HepG2 (cell line): Measurements from ENCODE around the gene RTP2. TPM values are rescaled to one million over a fixed set of nuclear protein-coding genes. Genes with fewer than 3 reads are reported as not detected.
A peak's percentile ranks its signal among the peaks of the same experiment; 100 is the strongest.

Experiments used
- ATAC-seq: fragments of 200-7000 bp; cut with Tn5 transposase; 3 replicates; pipeline ENCODE4 v1.9.1; 2020; ENCODE audit warnings: mild to moderate bottlenecking, moderate library complexity
- BruUV-seq: library from RNA; stranded (reverse); fragments of 400-500 nt; replicated peaks from 2 replicates; lab custom pipeline; 2021; lab: Mats Ljungman, UMichigan
- CTCF ChIA-PET: fragments of 300-600 bp; formaldehyde crosslinking; extraction: SDS; loops from one replicate; lab custom pipeline; 2021; ENCODE audit warnings: low total read pairs, inconsistent platforms, low intra/inter-chr PET ratio; lab: Yijun Ruan, JAX
- POLR2A ChIA-PET: fragments of 350-600 bp; sonication (Branson Sonifier 250); formaldehyde crosslinking; loops from one replicate; lab custom pipeline; 2020; ENCODE audit warnings: antibody characterized with exemption, inconsistent platforms; lab: Yijun Ruan, JAX
- DNase-seq: peaks from one replicate; pipeline ENCODE4 v3.0.0-alpha.2; 2015; ENCODE audit warnings: low spot score
- FAIRE-seq: peaks from 3 replicates; lab custom pipeline; 2011; peaks lifted over from hg19 to GRCh38; lab: Jason Lieb, UNC
- H2AFZ ChIP-seq: one replicate; pipeline ENCODE4 v1.6.1; 2011; ENCODE audit warnings: low read length, inconsistent platforms
- H3K27ac ChIP-seq: fragments of 300-600 bp; 3 replicates; pipeline ENCODE4 v1.8.0; 2011; ENCODE audit warnings: mixed run types, mild to moderate bottlenecking, mixed read lengths, low read length, inconsistent platforms; ENCODE audit not compliant: insufficient read depth; ENCODE audit errors: extremely low read length
- H3K27me3 ChIP-seq, 2 experiments: fragments of 200-600 bp in 1 of 2; 2 replicates in 1 of 2; 3 replicates in 1 of 2; pipeline versions ENCODE4 v1.6.0 to v1.8.0; 2011; ENCODE audit warnings: low read length in 2 of 2, mild to moderate bottlenecking in 2 of 2, moderate library complexity in 2 of 2, inconsistent platforms in 1 of 2; ENCODE audit not compliant: insufficient read depth in 2 of 2, control insufficient read depth in 1 of 2
- H3K36me3 ChIP-seq, 2 experiments: fragments of 200-600 bp in 1 of 2; replicated peaks in 1 of 2; 2 replicates in 1 of 2; 3 replicates in 1 of 2; pipeline versions ENCODE4 v1.5.1 to v1.8.0; 2011; ENCODE audit warnings: low read length in 2 of 2, inconsistent platforms in 1 of 2; ENCODE audit not compliant: insufficient read depth in 2 of 2, control insufficient read depth in 1 of 2
- H3K4me1 ChIP-seq: 2 replicates; pipeline ENCODE4 v1.5.1; 2012; ENCODE audit warnings: low read length, inconsistent platforms; ENCODE audit not compliant: insufficient read depth
- H3K4me2 ChIP-seq: 2 replicates; pipeline ENCODE4 v1.6.0; 2011; ENCODE audit warnings: low read depth, low read length, inconsistent platforms
- H3K4me3 ChIP-seq, 3 experiments: fragments of 200-600 bp in 1 of 3; sonication (generic), shearing (Covaris generic) in 1 of 3; replicated peaks in 1 of 3; 2 replicates each; pipeline ENCODE4 v1.5.1; 2011 to 2016; ENCODE audit warnings: low read length in 3 of 3, inconsistent platforms in 2 of 3, low read depth in 2 of 3, mild to moderate bottlenecking in 2 of 3, control low read depth in 1 of 3, mixed read lengths in 1 of 3; ENCODE audit not compliant: insufficient read depth in 1 of 3
- H3K79me2 ChIP-seq: one replicate; pipeline ENCODE4 v1.6.1; 2011; ENCODE audit warnings: low read length, inconsistent platforms; ENCODE audit not compliant: insufficient read depth
- H3K9ac ChIP-seq: 2 replicates; pipeline ENCODE4 v1.6.0; 2011; ENCODE audit warnings: mild to moderate bottlenecking, low read depth, low read length, inconsistent platforms; ENCODE audit not compliant: insufficient read depth
- H3K9me3 ChIP-seq: 2 replicates; pipeline ENCODE4 v1.5.1; 2012; ENCODE audit warnings: mild to moderate bottlenecking, low read length
- H4K20me1 ChIP-seq: 2 replicates; pipeline ENCODE4 v1.6.0; 2011; ENCODE audit warnings: inconsistent platforms, mild to moderate bottlenecking, low read length, moderate library complexity; ENCODE audit not compliant: insufficient read depth
- ATAD3A ChIP-seq: sonication (generic); formaldehyde crosslinking; IDR thresholded peaks from 2 replicates; pipeline ENCODE4 v1.4.0; 2020; ENCODE audit warnings: missing genetic modification reagents
- BORCS8-MEF2B ChIP-seq: sonication (generic); formaldehyde crosslinking; IDR thresholded peaks from 2 replicates; pipeline ENCODE4 v1.8.0; 2022; ENCODE audit warnings: mild to moderate bottlenecking, missing genetic modification reagents
- BRF2 ChIP-seq: sonication (generic); formaldehyde crosslinking; IDR thresholded peaks from 2 replicates; pipeline ENCODE4 v1.8.1; 2022; ENCODE audit warnings: mild to moderate bottlenecking, missing genetic modification reagents
- CENPT ChIP-seq: sonication (generic); formaldehyde crosslinking; IDR thresholded peaks from 2 replicates; pipeline ENCODE4 v1.8.0; 2022; ENCODE audit warnings: low read depth, mild to moderate bottlenecking, moderate library complexity, missing genetic modification reagents
- JARID2 ChIP-seq: sonication (generic); formaldehyde crosslinking; IDR thresholded peaks from 2 replicates; pipeline ENCODE4 v1.8.1; 2023; ENCODE audit warnings: missing genetic modification reagents, inconsistent platforms; ENCODE audit not compliant: insufficient replicate concordance
- KDM5A ChIP-seq: fragments of 200-600 bp; sonication (generic); IDR thresholded peaks from 2 replicates; pipeline ENCODE4 v1.7.0; 2018; ENCODE audit warnings: antibody characterized with exemption, mild to moderate bottlenecking, low read length, borderline replicate concordance
- PAX8 ChIP-seq: sonication (generic); formaldehyde crosslinking; IDR thresholded peaks from 2 replicates; pipeline ENCODE4 v1.8.0; 2022; ENCODE audit warnings: mild to moderate bottlenecking, missing genetic modification reagents, borderline replicate concordance
- PRPF4 ChIP-seq: fragments of 200-400 bp; formaldehyde crosslinking; IDR thresholded peaks from 2 replicates; pipeline ENCODE4 v1.6.1; 2016; ENCODE audit warnings: low read length, low read depth; ENCODE audit not compliant: poor library complexity, severe bottlenecking
- SCMH1 ChIP-seq: sonication (generic); formaldehyde crosslinking; IDR thresholded peaks from 2 replicates; pipeline ENCODE4 v1.9.0; 2021; ENCODE audit warnings: missing genetic modification reagents, mild to moderate bottlenecking, borderline replicate concordance
- STAT5B ChIP-seq: sonication (generic); formaldehyde crosslinking; IDR thresholded peaks from 2 replicates; pipeline ENCODE4 v1.4.0; 2020; ENCODE audit warnings: missing genetic modification reagents
- THAP9 ChIP-seq: sonication (generic); formaldehyde crosslinking; IDR thresholded peaks from 2 replicates; pipeline ENCODE4; 2020; ENCODE audit warnings: missing genetic modification reagents, mild to moderate bottlenecking, borderline replicate concordance
- YEATS2 ChIP-seq: sonication (generic); formaldehyde crosslinking; IDR thresholded peaks from 2 replicates; pipeline ENCODE4 v1.4.0; 2020; ENCODE audit warnings: missing genetic modification reagents, borderline replicate concordance
- ZMYM2 ChIP-seq: sonication (generic); formaldehyde crosslinking; IDR thresholded peaks from 2 replicates; pipeline ENCODE4 v1.8.0; 2022; ENCODE audit warnings: mild to moderate bottlenecking, missing genetic modification reagents
- ZNF232 ChIP-seq: sonication (generic); formaldehyde crosslinking; IDR thresholded peaks from 2 replicates; pipeline ENCODE4 v1.4.0; 2020; ENCODE audit warnings: missing genetic modification reagents, borderline replicate concordance
- ZNF878 ChIP-seq: sonication (generic); formaldehyde crosslinking; IDR thresholded peaks from 2 replicates; pipeline ENCODE4 v1.8.1; 2023; ENCODE audit warnings: mild to moderate bottlenecking, missing genetic modification reagents, moderate library complexity
- WGBS: methylation state at CpG from one replicate; pipeline ENCODE4 v1.1.6; 2017; ENCODE audit warnings: low lambda C conversion rate; 5-methylcytosine and 5-hydroxymethylcytosine counted together
- in situ Hi-C: cut with HindIII; loops from 2 replicates; pipeline ENCODE4 v1.10.0; 2017; ENCODE audit warnings: low pct_unique_long_range_greater_than_20kb; ENCODE audit not compliant: extremely low pct_ligation_motif_present
- intact Hi-C: fragments of 100-400 bp; cut with micrococcal nuclease; formaldehyde crosslinking; loops from one replicate; pipeline ENCODE4 v1.10.0; 2022; ENCODE audit not compliant: unreplicated experiment
- polyA plus RNA-seq, 8 experiments: library from polyadenylated mRNA; depleted of rRNA in 3 of 8; stranded (reverse) in 7 of 8; unstranded in 1 of 8; fragments of >200 nt; fragmentation: Illumina TruSeq in 4 of 8; extraction: Trizol in 4 of 8; gene quantifications; 2 replicates each; pipeline versions ENCODE4 v1.2.1 to v1.2.3, GENCODE V29; 2011 to 2016; ENCODE audit warnings: low read depth in 4 of 8, missing spikeins in 1 of 8, mixed read lengths in 1 of 8; ENCODE audit not compliant: insufficient read depth in 1 of 8
- total RNA-seq, 5 experiments: library from RNA; depleted of rRNA; stranded (reverse); fragments of >200 nt; fragmentation: Illumina TruSeq; extraction: Trizol; gene quantifications; 2 replicates each; pipeline ENCODE4 v1.2.3, GENCODE V29; 2016; ENCODE audit warnings: low read depth in 1 of 5
- TF ChIP-seq, protein P1 (sequence below): sonication (generic); formaldehyde crosslinking; IDR thresholded peaks from 2 replicates; pipeline ENCODE4 v1.8.0; 2022; ENCODE audit warnings: mild to moderate bottlenecking, missing genetic modification reagents

RTP2 gene
- total and polyA plus RNA-seq, 2 of the 13 experiments (the other 11 are each of a cell fraction or from before 2014, with no cell fraction given): not detected

GRCh38 chr3:187737006-187737367, 34.6 kb upstream of the RTP2 start:
- Histone ChIP-seq H3K4me2 (peak overlapping the region; percentile 34; the same call in 1 of the 2 replicates), H3K36me3 (peaks cover 10 to 32% of the 10 kb centered on the region in 2 experiments), H3K4me1 (peaks cover 57% of the 10 kb centered on the region), H3K27me3 (no peaks in the 10 kb centered on the region), H2AFZ (no peak overlapping the region), H3K9me3 (no peaks in the 10 kb centered on the region), H3K9ac (no peak overlapping the region), H3K27ac (peak overlapping the region; percentile 27), H3K79me2 (peaks cover 86% of the 10 kb centered on the region), H4K20me1 (peaks cover 90% of the 10 kb centered on the region), H3K4me3 (no peak overlapping the region)
- no peak for ATAC-seq
- BruUV-seq: no TSS peak
- WGBS: 89% methylated on average over 4 of the region's 4 CpGs
- FAIRE-seq: no peak
- CTCF ChIA-PET: no interaction called here
- intact Hi-C loops (loop anchor here (5.0 kb wide), 1 partner anchor 1100 kb away; no protein-coding TSS in a partner anchor), in situ Hi-C loops (loop anchor here (25.0 kb wide), 3 partner anchors 675 to 1000 kb away; no protein-coding TSS in a partner anchor)
- DNase-seq: no peak
- POLR2A ChIA-PET: interaction anchor here (1.0 to 5.7 kb wide), 3 partner anchors 10 to 421 kb away, joined by 3 to 31 read pairs (median 5); no protein-coding TSS in a partner anchor
- TF ChIP-seq KDM5A: no peak
- TF ChIP-seq, protein P1, sequence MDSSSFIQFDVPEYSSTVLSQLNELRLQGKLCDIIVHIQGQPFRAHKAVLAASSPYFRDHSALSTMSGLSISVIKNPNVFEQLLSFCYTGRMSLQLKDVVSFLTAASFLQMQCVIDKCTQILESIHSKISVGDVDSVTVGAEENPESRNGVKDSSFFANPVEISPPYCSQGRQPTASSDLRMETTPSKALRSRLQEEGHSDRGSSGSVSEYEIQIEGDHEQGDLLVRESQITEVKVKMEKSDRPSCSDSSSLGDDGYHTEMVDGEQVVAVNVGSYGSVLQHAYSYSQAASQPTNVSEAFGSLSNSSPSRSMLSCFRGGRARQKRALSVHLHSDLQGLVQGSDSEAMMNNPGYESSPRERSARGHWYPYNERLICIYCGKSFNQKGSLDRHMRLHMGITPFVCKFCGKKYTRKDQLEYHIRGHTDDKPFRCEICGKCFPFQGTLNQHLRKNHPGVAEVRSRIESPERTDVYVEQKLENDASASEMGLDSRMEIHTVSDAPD (CRISPR knock-in tag): no peak
- TF ChIP-seq BORCS8-MEF2B: no peak
- no peak for TF ChIP-seq CENPT (CRISPR knock-in tag)
- TF ChIP-seq ZNF878 (CRISPR knock-in tag): no peak
- no peak for TF ChIP-seq JARID2 (CRISPR knock-in tag)
- TF ChIP-seq ZMYM2 (CRISPR knock-in tag): no peak
- no peak for TF ChIP-seq ZNF232 (CRISPR knock-in tag)
- TF ChIP-seq ATAD3A (CRISPR knock-in tag): no peak
- no peak for TF ChIP-seq THAP9
- TF ChIP-seq BRF2 (CRISPR knock-in tag): no peak
- no peak for TF ChIP-seq PAX8 (CRISPR knock-in tag)
- TF ChIP-seq SCMH1 (CRISPR knock-in tag): no peak
- no peak for TF ChIP-seq YEATS2 (CRISPR knock-in tag)
- TF ChIP-seq STAT5B (CRISPR knock-in tag): no peak
- TF ChIP-seq PRPF4: no peak
